Trophoblast cell (in vitro differentiated cells and primary cell): Measurements from ENCODE around the gene IMPG1.

Experiments used
- DNase-seq, 2 donors: peaks; one replicate each; pipeline ENCODE4 v3.0.0-alpha.2; 2016
- H2AFZ ChIP-seq: 2 replicates; pipeline ENCODE4 v1.6.1; 2013; ENCODE audit warnings: low read length, moderate library complexity, mild to moderate bottlenecking; ENCODE audit not compliant: insufficient read depth, poor library complexity
- H2AK5ac ChIP-seq: 2 replicates; pipeline ENCODE4 v1.6.1; 2013; ENCODE audit warnings: mild to moderate bottlenecking, low read length
- H2BK120ac ChIP-seq: 2 replicates; pipeline ENCODE4 v1.6.1; 2013; ENCODE audit warnings: low read length, mild to moderate bottlenecking, moderate library complexity; ENCODE audit not compliant: insufficient read depth, poor library complexity
- H2BK12ac ChIP-seq: 2 replicates; pipeline ENCODE4 v1.6.1; 2013; ENCODE audit warnings: mild to moderate bottlenecking, low read length, moderate library complexity
- H2BK5ac ChIP-seq: 2 replicates; pipeline ENCODE4 v1.6.1; 2013; ENCODE audit warnings: low read length, low read depth, moderate library complexity, mild to moderate bottlenecking; ENCODE audit not compliant: poor library complexity
- H3K14ac ChIP-seq: 2 replicates; pipeline ENCODE4 v1.6.1; 2013; ENCODE audit warnings: mild to moderate bottlenecking, low read length
- H3K18ac ChIP-seq: 2 replicates; pipeline ENCODE4 v1.6.1; 2013; ENCODE audit warnings: mild to moderate bottlenecking, low read length
- H3K23ac ChIP-seq: 2 replicates; pipeline ENCODE4 v1.6.1; 2013; ENCODE audit warnings: low read length
- H3K27ac ChIP-seq: 2 replicates; pipeline ENCODE4 v1.5.1; 2013; ENCODE audit warnings: low read depth, mild to moderate bottlenecking, inconsistent platforms, low read length, moderate library complexity
- H3K27me3 ChIP-seq: 2 replicates; pipeline ENCODE4 v1.6.1; 2013; ENCODE audit warnings: inconsistent platforms, mild to moderate bottlenecking, low read length, moderate library complexity; ENCODE audit not compliant: insufficient read depth
- H3K36me3 ChIP-seq, 2 experiments: 1 replicate in 1 of 2; 2 replicates in 1 of 2; pipeline ENCODE4 v1.6.1; 2013; ENCODE audit warnings: low read length in 2 of 2, mild to moderate bottlenecking in 2 of 2, moderate library complexity in 1 of 2; ENCODE audit not compliant: insufficient read depth in 2 of 2, control insufficient read depth in 1 of 2
- H3K4ac ChIP-seq: 2 replicates; pipeline ENCODE4 v1.6.1; 2013; ENCODE audit warnings: low read depth, mild to moderate bottlenecking, low read length, moderate library complexity
- H3K4me1 ChIP-seq, 2 experiments: 1 replicate in 1 of 2; 2 replicates in 1 of 2; pipeline ENCODE4 v1.6.1; 2013; ENCODE audit warnings: low read length in 2 of 2, mild to moderate bottlenecking in 2 of 2, moderate library complexity in 1 of 2; ENCODE audit not compliant: insufficient read depth in 2 of 2, control insufficient read depth in 1 of 2
- H3K4me2 ChIP-seq: 2 replicates; pipeline ENCODE4 v1.6.1; 2013; ENCODE audit warnings: inconsistent platforms, mild to moderate bottlenecking, low read length, moderate library complexity
- H3K4me3 ChIP-seq: 2 replicates; pipeline ENCODE4 v1.5.1; 2013; ENCODE audit warnings: mild to moderate bottlenecking, low read depth, low read length, inconsistent platforms
- H3K79me1 ChIP-seq: one replicate; pipeline ENCODE4 v1.6.1; 2013; ENCODE audit warnings: low read length
- H3K79me2 ChIP-seq: 2 replicates; pipeline ENCODE4 v1.6.1; 2013; ENCODE audit warnings: low read length, mild to moderate bottlenecking; ENCODE audit not compliant: control insufficient read depth, insufficient read depth, poor library complexity
- H3K9ac ChIP-seq: 2 replicates; pipeline ENCODE4 v1.6.1; 2013; ENCODE audit warnings: mild to moderate bottlenecking, low read length
- H3K9me3 ChIP-seq: 2 replicates; pipeline ENCODE4 v1.6.1; 2013; ENCODE audit warnings: low read depth, mild to moderate bottlenecking, control low read depth, inconsistent platforms, low read length; ENCODE audit not compliant: insufficient read depth
- H4K12ac ChIP-seq: 2 replicates; pipeline ENCODE4 v1.6.1; 2013; ENCODE audit warnings: low read depth, mild to moderate bottlenecking, low read length, moderate library complexity
- H4K8ac ChIP-seq: 2 replicates; pipeline ENCODE4 v1.6.1; 2013; ENCODE audit warnings: low read depth, mild to moderate bottlenecking, low read length, moderate library complexity
- H4K91ac ChIP-seq: one replicate; pipeline ENCODE4 v1.6.1; 2013; ENCODE audit warnings: low read depth, mild to moderate bottlenecking, low read length, moderate library complexity
- WGBS: extraction: QIAGEN DNeasy Blood & Tissue Kit; methylation state at CpG from one replicate; pipeline ENCODE4 v1.1.7; 2013; ENCODE audit warnings: missing lambda C conversion rate; ENCODE audit not compliant: insufficient read length, insufficient coverage; ENCODE audit errors: extremely low coverage; 5-methylcytosine and 5-hydroxymethylcytosine counted together

The IMPG1 gene

GRCh38 chr6:75931011-75931680, 141.3 kb downstream of the IMPG1 start:
- H3K23ac ChIP-seq = no peak overlapping the region
- H3K79me2 ChIP-seq = no peaks in the 10 kb centered on the region
- no peak overlapping the region for H3K27ac ChIP-seq
- H3K27me3 ChIP-seq = no peaks in the 10 kb centered on the region
- H4K8ac ChIP-seq = no peak overlapping the region
- no peak overlapping the region for H4K12ac ChIP-seq
- WGBS = no CpG with 5 or more reads among the region's 11 CpGs
- H3K36me3 ChIP-seq = no peaks in the 10 kb centered on the region
- no peak overlapping the region for H3K4me2 ChIP-seq
- DNase-seq = peak in 1 of 2 donors; percentile 68
- peaks cover 2% of the 10 kb centered on the region for H3K79me1 ChIP-seq
- H3K4me3 ChIP-seq = no peak overlapping the region
- no peak overlapping the region for H2BK120ac ChIP-seq
- peaks cover 2% of the 10 kb centered on the region in 2 experiments for H3K4me1 ChIP-seq
- no peak overlapping the region for H3K9ac ChIP-seq
- H3K4ac ChIP-seq = no peak overlapping the region
- H3K14ac ChIP-seq = no peak overlapping the region
- H3K18ac ChIP-seq = no peak overlapping the region
- no peak overlapping the region for H2AFZ ChIP-seq
- no peak overlapping the region for H4K91ac ChIP-seq
- H3K9me3 ChIP-seq = no peaks in the 10 kb centered on the region
- no peak overlapping the region for H2BK5ac ChIP-seq
- H2BK12ac ChIP-seq = no peak overlapping the region
- no peak overlapping the region for H2AK5ac ChIP-seq

GRCh38 chr6:75926293-75927168, 145.9 kb downstream of the IMPG1 start:
- no peak overlapping the region for H3K18ac ChIP-seq
- no peak overlapping the region for H2BK120ac ChIP-seq
- H2BK5ac ChIP-seq = no peak overlapping the region
- H3K79me2 ChIP-seq = no peaks in the 10 kb centered on the region
- H3K23ac ChIP-seq = no peak overlapping the region
- no peak overlapping the region for H3K4me2 ChIP-seq
- no peaks in the 10 kb centered on the region for H3K9me3 ChIP-seq
- no CpG with 5 or more reads among the region's 5 CpGs for WGBS
- no peak overlapping the region for H3K4ac ChIP-seq
- DNase-seq = no peak
- H4K8ac ChIP-seq = no peak overlapping the region
- no peak overlapping the region for H2AFZ ChIP-seq
- no peak overlapping the region for H3K14ac ChIP-seq
- no peak overlapping the region for H3K4me3 ChIP-seq
- H4K12ac ChIP-seq = no peak overlapping the region
- H2BK12ac ChIP-seq = no peak overlapping the region
- no peak overlapping the region for H4K91ac ChIP-seq
- H3K27me3 ChIP-seq = no peaks in the 10 kb centered on the region
- H3K27ac ChIP-seq = no peak overlapping the region
- peaks cover 0 to 2% of the 10 kb centered on the region in 2 experiments for H3K4me1 ChIP-seq
- no peaks in the 10 kb centered on the region for H3K79me1 ChIP-seq
- no peaks in the 10 kb centered on the region for H3K36me3 ChIP-seq
- no peak overlapping the region for H3K9ac ChIP-seq
- no peak overlapping the region for H2AK5ac ChIP-seq

- Histone ChIP-seq H3K9me3 (no peaks in the 10 kb centered on the region), H3K4me1 (no peaks in the 10 kb centered on the region), H3K4me3 (no peak overlapping the region), H3K18ac (no peak overlapping the region), H3K14ac (no peak overlapping the region), H2AK5ac (no peak overlapping the region), H3K4me2 (no peak overlapping the region), H3K27me3 (no peaks in the 10 kb centered on the region), H3K36me3 (no peaks in the 10 kb centered on the region), H4K8ac (no peak overlapping the region), H4K12ac (no peak overlapping the region), H3K27ac (no peak overlapping the region), H3K23ac (no peak overlapping the region), H2BK5ac (no peak overlapping the region), H3K9ac (no peak overlapping the region), H3K79me1 (no peaks in the 10 kb centered on the region), H2AFZ (no peak overlapping the region), H4K91ac (no peak overlapping the region), H2BK120ac (no peak overlapping the region), H3K79me2 (no peaks in the 10 kb centered on the region), H3K4ac (no peak overlapping the region), H2BK12ac (no peak overlapping the region)
- DNase-seq = peak in 1 of 2 donors; percentile 15
Measured at GRCh38 chr6:75922226-75922625, 150.2 kb downstream of the IMPG1 start.

GRCh38 chr6:75913040-75913439, 159.4 kb downstream of the IMPG1 start:
- peaks cover 6 to 7% of the 10 kb centered on the region in 2 experiments for H3K36me3 ChIP-seq
- H3K4me2 ChIP-seq = no peak overlapping the region
- no peak overlapping the region for H3K4me3 ChIP-seq
- H3K23ac ChIP-seq = no peak overlapping the region
- H3K27ac ChIP-seq = no peak overlapping the region
- no peak overlapping the region for H2BK12ac ChIP-seq
- no peak overlapping the region for H2BK5ac ChIP-seq
- no peak overlapping the region for H2BK120ac ChIP-seq
- H3K4me1 ChIP-seq = no peaks in the 10 kb centered on the region
- no peak overlapping the region for H3K9ac ChIP-seq
- no peak overlapping the region for H4K8ac ChIP-seq
- no peak overlapping the region for H4K91ac ChIP-seq
- no peak overlapping the region for H3K14ac ChIP-seq
- no peaks in the 10 kb centered on the region for H3K79me2 ChIP-seq
- H2AFZ ChIP-seq = no peak overlapping the region
- H3K4ac ChIP-seq = no peak overlapping the region
- H3K27me3 ChIP-seq = no peaks in the 10 kb centered on the region
- no peaks in the 10 kb centered on the region for H3K9me3 ChIP-seq
- no peak overlapping the region for H4K12ac ChIP-seq
- DNase-seq = no peak
- no peak overlapping the region for H2AK5ac ChIP-seq
- H3K79me1 ChIP-seq = no peaks in the 10 kb centered on the region
- H3K18ac ChIP-seq = no peak overlapping the region
